Gastrocnemius medialis (tissue), 4 donors: ENCODE results near the gene PLXNC1.

Experiments used
- CTCF ChIP-seq, 5 experiments: fragments of 450-650 bp in 3 of 5; fragments of 200-600 bp in 2 of 5; sonication (generic) in 2 of 5; IDR thresholded peaks in 4 of 5; conservative IDR thresholded peaks in 1 of 5; 1 replicate in 4 of 5; 2 replicates in 1 of 5; pipeline ENCODE4 v1.5.1; 2016 to 2019; ENCODE audit warnings: antibody characterized with exemption in 5 of 5, mild to moderate bottlenecking in 3 of 5, moderate library complexity in 3 of 5
- POLR2A ChIP-seq, 2 donors: fragments of 450-650 bp; IDR thresholded peaks; one replicate each; pipeline ENCODE4 v1.6.1; 2017; ENCODE audit warnings: antibody characterized with exemption in 2 of 2, mild to moderate bottlenecking in 2 of 2, moderate library complexity in 2 of 2

DNA sequence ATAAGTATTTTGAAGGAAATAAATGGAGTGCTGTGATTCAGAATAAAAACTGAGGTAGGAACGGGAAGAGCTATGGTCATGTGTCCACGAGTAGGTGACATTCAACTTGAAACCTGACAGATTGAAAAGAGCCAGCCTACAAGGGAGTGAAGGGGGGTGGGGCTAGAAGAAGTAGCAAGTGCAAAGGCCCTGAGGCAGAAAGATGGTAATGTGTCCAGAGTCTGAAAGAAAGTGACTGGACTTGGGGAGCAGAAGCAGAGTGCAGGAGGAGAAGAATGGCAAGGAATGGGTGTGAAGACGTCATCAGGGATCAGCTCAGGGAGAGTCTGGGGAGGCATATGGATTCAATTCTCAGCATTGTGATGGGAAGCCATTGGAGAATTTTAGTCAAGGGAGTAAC, 13.7 kb downstream of the PLXNC1 start:
- TF ChIP-seq CTCF (IDR thresholded peaks at IDR 0.05 in 4 of 5, conservative IDR thresholded peaks at IDR 0.05 in 1 of 5): no peak
- TF ChIP-seq POLR2A (IDR thresholded peaks at IDR 0.05): no peak
